Measurements from ENCODE around the gene PCK1.

The PCK1 gene

DNA sequence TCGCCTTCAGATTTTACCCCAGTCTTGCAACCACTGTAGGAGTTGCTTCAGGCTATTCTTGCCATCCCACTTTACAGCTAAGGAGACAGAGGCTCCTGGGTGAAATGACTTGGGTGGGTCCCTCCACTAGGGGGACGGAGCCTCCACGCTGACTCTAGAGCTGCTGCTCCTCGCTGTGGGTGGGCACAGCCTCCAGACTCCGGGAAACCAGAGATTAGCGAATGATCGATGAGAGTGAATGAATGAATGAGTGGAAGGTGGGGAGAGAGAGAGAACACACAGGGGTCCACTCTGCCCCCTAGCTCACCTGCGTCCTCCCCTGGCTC lies 48.9 kb downstream of the PCK1 start:
- H3K4me3 ChIP-seq (ENCODE audit: low read depth, low read length): no peak overlapping the region
- in situ Hi-C loops (cut with HindIII; ENCODE audit: low sequenced_read_pairs): loop anchor here (5.0 kb wide), 1 partner anchor 93 kb away; no protein-coding TSS in a partner anchor
- TF ChIP-seq, protein P1, sequence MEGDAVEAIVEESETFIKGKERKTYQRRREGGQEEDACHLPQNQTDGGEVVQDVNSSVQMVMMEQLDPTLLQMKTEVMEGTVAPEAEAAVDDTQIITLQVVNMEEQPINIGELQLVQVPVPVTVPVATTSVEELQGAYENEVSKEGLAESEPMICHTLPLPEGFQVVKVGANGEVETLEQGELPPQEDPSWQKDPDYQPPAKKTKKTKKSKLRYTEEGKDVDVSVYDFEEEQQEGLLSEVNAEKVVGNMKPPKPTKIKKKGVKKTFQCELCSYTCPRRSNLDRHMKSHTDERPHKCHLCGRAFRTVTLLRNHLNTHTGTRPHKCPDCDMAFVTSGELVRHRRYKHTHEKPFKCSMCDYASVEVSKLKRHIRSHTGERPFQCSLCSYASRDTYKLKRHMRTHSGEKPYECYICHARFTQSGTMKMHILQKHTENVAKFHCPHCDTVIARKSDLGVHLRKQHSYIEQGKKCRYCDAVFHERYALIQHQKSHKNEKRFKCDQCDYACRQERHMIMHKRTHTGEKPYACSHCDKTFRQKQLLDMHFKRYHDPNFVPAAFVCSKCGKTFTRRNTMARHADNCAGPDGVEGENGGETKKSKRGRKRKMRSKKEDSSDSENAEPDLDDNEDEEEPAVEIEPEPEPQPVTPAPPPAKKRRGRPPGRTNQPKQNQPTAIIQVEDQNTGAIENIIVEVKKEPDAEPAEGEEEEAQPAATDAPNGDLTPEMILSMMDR (IDR thresholded peaks at IDR 0.05; ENCODE audit: low read depth, low read length, missing control alignments): no peak
- DNase-seq (ENCODE audit: low read depth): no peak

- in situ Hi-C loops (cut with HindIII; ENCODE audit: low sequenced_read_pairs): no loop called here
- H3K4me3 ChIP-seq (ENCODE audit: low read depth, low read length): no peak overlapping the region
- TF ChIP-seq, protein P1 (IDR thresholded peaks at IDR 0.05; ENCODE audit: low read depth, low read length, missing control alignments): no peak
- no peak for DNase-seq (ENCODE audit: low read depth)
Observed at GRCh38 chr20:57610261-57610952, 49.5 kb downstream of the PCK1 start.

DNA sequence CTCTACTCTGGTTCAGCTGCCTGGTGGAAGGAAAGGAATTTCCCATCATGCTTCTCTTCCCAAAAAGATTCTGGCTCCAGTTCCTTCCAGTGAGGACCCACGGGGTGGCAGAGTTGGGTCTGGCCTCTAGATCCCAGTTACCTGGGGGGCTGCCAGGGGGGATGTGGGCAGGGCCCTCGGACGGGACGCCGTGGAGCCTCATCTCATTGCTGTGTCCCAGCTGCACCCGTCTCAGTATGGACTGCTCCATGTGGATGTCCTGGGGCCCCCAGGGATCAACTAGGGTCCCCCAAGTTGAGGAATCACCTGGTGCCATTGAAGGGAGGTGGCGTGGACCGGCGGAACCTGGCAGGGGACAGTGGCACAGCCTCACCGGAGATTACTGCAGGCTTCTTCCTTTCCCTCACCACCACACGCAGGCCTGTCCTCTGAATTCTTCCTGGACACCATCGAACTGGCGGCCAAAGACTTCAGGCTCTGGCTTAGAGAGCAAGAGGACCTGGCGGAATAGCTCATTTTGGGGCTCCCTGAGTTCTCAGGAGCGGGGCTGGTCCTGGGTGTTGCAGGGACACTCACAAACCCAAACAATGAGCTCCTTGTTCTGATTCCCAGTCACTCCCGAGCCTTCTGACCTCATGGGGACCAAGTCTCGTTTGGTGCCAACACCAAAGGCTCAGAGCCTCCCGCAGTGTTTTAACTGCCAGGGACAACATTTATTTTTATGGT lies 50.8 kb downstream of the PCK1 start:
- TF ChIP-seq, protein P1 (IDR thresholded peaks at IDR 0.05; ENCODE audit: low read depth, low read length, missing control alignments): no peak
- no peak for DNase-seq (ENCODE audit: low read depth)
- in situ Hi-C loops (cut with HindIII; ENCODE audit: low sequenced_read_pairs): no loop called here
- no peak overlapping the region for H3K4me3 ChIP-seq (ENCODE audit: low read depth, low read length)

DNA sequence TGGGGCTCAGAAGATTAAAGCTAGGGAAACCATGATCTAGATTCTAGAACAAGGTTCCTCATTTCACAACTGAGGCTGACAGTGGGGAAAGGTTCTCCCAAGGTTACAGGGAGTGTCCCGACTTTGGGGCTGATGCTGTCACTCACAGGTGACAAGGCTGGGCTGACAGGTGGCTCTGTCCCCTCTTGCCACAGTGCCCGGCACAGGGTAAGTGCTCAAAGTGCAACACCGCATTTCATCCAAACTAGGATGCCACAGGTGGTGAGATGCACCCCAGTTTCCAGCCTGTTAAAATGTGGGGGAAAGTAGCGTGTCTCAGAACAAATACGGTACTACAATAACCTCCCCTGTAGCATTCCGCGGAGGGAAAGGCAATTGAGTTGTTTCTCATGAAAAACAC lies 51.5 kb downstream of the PCK1 start:
- no peak for DNase-seq (ENCODE audit: low read depth)
- in situ Hi-C loops (cut with HindIII; ENCODE audit: low sequenced_read_pairs): no loop called here
- H3K4me3 ChIP-seq (ENCODE audit: low read depth, low read length): no peak overlapping the region
- TF ChIP-seq, protein P1 (IDR thresholded peaks at IDR 0.05; ENCODE audit: low read depth, low read length, missing control alignments): no peak

GRCh38 chr20:57612916-57613315 lies 52.0 kb downstream of the PCK1 start:
- TF ChIP-seq, protein P1 (IDR thresholded peaks at IDR 0.05; ENCODE audit: low read depth, low read length, missing control alignments): no peak
- no peak for DNase-seq (ENCODE audit: low read depth)
- in situ Hi-C loops (cut with HindIII; ENCODE audit: low sequenced_read_pairs): no loop called here
- H3K4me3 ChIP-seq (ENCODE audit: low read depth, low read length): no peak overlapping the region

DNA sequence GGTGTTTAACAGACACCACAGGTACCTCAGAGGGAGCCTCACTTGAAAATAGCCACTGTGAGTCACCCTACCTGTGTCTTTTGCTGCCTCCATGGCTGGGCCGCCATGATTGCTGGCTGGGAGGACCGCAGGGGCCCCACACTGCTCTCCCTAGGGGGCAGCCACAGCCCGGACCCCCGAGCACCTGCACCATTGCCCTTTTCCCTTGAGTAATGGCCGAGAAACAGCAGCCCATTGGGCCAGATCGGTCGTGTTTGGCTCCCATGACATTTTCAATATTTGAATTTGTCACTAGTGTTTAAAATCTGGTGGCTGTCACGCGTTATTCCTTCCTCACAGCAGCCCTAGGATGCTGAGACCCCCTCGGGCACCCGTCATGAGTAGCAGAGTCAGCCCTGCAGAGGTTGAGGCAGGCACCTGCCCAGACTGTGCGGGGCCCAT lies 52.6 kb downstream of the PCK1 start:
- H3K4me3 ChIP-seq (ENCODE audit: low read depth, low read length): no peak overlapping the region
- TF ChIP-seq, protein P1 (IDR thresholded peaks at IDR 0.05; ENCODE audit: low read depth, low read length, missing control alignments): no peak
- in situ Hi-C loops (cut with HindIII; ENCODE audit: low sequenced_read_pairs): no loop called here
- DNase-seq (ENCODE audit: low read depth): no peak
